ENCODE measurements around the gene ACACA.

The ACACA gene

DNA sequence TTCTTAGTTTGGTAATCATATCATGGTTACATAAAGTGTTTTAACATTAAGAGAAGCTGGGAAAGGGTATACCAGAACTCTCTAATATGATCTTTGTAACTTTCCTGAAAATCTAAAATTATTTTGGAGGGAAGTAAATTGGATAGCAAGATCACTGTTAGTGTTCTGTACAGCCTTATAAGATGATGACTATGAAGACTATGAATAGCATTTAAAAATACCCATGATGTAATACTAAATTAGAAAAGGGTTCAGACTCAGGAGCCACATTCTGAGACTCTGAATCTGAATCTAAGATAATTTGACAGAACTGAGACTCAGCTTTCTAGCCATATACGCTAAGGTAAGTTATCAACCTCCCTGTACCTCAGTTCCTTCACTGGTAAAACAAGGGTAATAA is 238.9 kb downstream of the ACACA start:
- no peak overlapping the region for H3K4me3 ChIP-seq (ENCODE audit: low read length)
- TF ChIP-seq, protein P1, sequence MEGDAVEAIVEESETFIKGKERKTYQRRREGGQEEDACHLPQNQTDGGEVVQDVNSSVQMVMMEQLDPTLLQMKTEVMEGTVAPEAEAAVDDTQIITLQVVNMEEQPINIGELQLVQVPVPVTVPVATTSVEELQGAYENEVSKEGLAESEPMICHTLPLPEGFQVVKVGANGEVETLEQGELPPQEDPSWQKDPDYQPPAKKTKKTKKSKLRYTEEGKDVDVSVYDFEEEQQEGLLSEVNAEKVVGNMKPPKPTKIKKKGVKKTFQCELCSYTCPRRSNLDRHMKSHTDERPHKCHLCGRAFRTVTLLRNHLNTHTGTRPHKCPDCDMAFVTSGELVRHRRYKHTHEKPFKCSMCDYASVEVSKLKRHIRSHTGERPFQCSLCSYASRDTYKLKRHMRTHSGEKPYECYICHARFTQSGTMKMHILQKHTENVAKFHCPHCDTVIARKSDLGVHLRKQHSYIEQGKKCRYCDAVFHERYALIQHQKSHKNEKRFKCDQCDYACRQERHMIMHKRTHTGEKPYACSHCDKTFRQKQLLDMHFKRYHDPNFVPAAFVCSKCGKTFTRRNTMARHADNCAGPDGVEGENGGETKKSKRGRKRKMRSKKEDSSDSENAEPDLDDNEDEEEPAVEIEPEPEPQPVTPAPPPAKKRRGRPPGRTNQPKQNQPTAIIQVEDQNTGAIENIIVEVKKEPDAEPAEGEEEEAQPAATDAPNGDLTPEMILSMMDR (conservative IDR thresholded peaks at IDR 0.05; ENCODE audit: low read depth, low read length): no peak
- no peak for DNase-seq (ENCODE audit: low read depth)

DNA sequence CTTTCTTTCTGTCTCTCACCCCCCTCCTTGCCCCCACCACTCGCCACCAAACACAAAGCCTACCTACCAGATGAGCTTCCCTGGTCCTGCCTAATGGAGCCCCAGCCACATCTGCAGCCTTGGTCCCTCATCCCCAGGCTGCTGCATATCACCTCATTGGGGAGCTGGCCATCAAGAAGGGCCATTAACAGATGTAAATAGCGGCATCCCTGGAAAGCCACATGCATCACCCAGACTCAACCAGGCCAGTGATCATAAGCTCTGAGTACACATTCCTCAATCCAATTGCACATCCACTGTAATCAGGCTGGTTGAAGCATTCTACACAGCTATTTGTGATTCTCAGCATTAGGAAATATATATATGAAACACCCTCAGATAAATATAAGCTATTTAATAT is 242.6 kb downstream of the ACACA start:
- no peak for DNase-seq (ENCODE audit: low read depth)
- H3K4me3 ChIP-seq (ENCODE audit: low read length): no peak overlapping the region
- TF ChIP-seq, protein P1 (conservative IDR thresholded peaks at IDR 0.05; ENCODE audit: low read depth, low read length): no peak

DNA sequence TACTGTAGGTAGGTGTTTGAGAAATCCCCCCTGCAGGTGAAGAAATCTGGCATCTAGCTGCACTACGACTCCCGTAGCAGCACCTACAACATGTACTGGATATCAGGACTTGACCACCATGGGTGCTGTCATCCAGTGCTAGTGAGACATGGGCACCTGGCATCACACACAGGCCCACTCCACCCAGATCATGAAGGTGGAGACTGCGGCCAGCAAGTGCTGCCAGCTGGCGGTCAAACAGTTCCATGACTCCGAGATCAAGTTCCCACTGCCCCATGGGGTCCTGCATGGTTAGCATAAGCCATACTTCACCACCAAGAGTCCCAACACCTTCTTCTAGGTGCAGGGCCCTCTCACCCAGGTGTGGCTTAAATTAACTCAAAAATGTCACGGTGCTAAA is 243.8 kb downstream of the ACACA start:
- H3K4me3 ChIP-seq (ENCODE audit: low read length): no peak overlapping the region
- TF ChIP-seq, protein P1 (conservative IDR thresholded peaks at IDR 0.05; ENCODE audit: low read depth, low read length): no peak
- DNase-seq (ENCODE audit: low read depth): no peak

DNA sequence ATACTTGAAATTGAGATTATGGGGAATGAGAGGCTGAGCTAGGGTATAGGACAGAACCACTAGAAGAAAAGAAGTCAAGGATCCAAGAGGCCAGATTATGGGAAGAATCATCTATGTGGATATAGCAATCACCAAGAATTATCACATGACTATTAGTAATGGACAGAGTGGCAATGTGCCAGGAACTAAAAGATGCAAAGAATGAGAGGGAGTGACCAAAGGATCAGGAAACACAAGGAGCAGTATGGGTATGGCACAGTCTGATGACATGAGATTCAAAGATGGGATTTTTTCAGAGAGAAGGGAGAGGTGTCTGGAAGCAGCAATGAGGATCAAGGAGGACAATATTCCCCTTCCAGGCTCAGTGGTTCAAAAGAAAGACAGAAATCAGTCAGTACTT is 245.7 kb downstream of the ACACA start:
- TF ChIP-seq, protein P1 (conservative IDR thresholded peaks at IDR 0.05; ENCODE audit: low read depth, low read length): no peak
- peak; percentile 63 for DNase-seq (ENCODE audit: low read depth)
- no peak overlapping the region for H3K4me3 ChIP-seq (ENCODE audit: low read length)

DNA sequence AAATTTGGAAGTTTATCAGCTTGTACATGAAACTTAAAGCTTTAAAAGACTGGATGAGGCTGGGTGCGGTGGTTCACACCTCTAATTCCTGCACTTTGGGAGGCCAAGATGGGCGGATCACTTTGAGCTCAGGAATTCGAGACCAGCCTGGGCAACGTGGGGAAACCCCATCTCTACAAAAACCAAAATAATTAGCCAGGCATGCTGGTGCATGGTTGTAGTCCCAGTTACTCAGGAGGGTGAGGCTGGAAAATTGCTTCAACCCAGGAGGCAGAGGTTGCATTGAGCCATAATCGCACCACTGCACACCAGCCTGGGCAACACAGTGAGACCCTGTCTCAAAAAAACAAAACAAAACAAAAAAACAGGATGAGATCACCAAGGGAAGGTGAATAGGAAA is 248.3 kb downstream of the ACACA start:
- no peak overlapping the region for H3K4me3 ChIP-seq (ENCODE audit: low read length)
- TF ChIP-seq, protein P1 (conservative IDR thresholded peaks at IDR 0.05; ENCODE audit: low read depth, low read length): no peak
- no peak for DNase-seq (ENCODE audit: low read depth)

DNA sequence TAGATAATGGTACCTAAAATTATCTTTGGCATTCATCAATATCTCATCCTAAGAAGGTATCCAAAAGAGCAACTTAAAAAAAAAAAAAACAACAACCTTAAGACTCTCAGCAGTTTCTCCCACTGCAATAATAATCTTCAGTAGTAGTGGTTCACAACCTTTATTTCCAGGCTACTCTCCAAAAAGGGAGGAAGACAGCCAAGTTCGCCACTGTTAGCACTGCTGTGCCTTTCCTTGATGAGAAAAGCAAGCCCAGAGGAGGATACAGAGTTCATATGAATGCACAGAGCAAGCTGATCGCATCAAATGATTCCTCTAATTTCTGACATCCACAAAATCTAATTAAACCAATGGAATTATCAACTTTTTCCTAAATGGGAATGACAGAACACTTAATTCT is 258.5 kb downstream of the ACACA start:
- no peak overlapping the region for H3K4me3 ChIP-seq (ENCODE audit: low read length)
- DNase-seq (ENCODE audit: low read depth): no peak
- TF ChIP-seq, protein P1 (conservative IDR thresholded peaks at IDR 0.05; ENCODE audit: low read depth, low read length): no peak

DNA sequence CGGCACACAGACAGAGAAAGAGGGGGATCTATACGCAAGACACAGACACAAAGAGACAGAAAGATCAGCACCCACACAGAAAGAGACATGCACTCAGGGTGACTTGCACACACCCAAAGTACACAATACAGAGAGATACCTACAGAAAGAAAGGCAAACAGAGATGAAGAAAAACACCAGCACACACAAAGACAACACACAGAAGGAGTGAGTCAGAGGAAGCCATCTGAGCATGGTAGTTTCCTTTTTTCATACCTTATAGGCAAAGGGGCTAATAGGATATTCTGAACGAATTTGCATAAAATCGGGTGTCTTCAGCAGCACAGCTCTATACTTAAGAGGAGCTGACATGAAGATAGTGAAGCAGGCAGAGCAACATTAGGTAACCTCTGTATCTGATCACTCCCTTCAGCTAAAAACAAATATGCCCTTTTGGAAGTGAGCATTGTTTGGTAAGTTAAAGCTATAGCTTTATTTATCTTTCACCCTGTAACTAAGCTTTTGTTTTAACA is 259.3 kb downstream of the ACACA start:
- H3K4me3 ChIP-seq (ENCODE audit: low read length): no peak overlapping the region
- TF ChIP-seq, protein P1 (conservative IDR thresholded peaks at IDR 0.05; ENCODE audit: low read depth, low read length): no peak
- DNase-seq (ENCODE audit: low read depth): no peak

All from retinal pigment epithelial cell (primary cell).